ENCODE results near the gene SLC2A4RG.

Gene SLC2A4RG

DNA sequence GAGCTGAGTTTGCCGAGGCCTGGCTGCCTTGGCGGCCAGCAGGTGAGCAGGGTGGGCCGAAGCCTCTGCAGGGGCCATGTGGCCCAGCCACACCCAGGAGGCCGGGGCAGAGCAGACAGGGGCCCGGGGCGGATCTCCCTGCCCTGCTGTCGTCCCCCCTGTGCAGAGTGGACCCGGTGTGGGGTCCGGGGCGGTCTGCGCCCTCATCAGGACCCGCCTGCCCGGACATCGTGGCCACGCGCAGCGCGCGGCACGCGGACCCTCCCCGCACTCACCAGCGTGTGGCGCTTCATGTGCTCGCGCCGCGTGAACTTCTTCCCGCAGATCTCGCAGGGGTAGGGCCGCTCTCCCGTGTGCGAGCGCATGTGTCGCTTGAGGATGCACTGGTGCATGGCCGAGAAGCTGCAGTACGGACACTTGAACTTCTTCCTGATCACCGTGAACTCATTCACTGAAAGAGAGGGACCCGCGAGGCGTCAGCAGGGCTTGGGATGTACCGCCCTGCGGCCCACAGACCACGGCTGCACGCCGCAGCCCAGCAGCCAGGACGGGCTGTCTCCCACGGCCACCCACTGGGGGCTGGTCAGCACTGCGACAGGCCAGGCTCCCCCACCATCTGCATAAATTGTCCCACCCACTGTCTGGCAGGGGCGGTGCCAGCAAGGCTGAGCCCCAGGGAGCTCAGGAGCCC is 13.0 kb downstream of the SLC2A4RG start:
- no peak for DNase-seq (ENCODE audit: low read depth, low spot score)

DNA sequence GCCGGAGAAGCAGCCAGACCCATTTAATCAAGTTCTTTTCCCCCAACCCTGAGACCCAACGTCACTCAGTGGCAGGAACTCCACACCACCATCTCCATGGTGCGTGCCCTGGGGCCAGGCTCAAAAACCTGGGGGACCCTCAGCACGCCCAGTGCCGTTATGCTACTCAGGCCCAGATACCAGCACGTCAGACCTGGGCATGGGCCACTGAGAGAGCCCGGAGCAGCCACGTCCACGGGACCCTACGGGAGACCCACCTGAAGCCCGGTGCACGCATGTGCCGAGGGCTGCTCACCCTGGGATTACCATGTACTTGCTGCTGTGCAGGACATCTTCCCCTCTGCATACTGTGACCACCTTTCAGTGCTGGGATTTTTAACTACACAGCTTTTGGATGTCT is 13.8 kb downstream of the SLC2A4RG start:
- DNase-seq (ENCODE audit: low read depth, low spot score): no peak

DNA sequence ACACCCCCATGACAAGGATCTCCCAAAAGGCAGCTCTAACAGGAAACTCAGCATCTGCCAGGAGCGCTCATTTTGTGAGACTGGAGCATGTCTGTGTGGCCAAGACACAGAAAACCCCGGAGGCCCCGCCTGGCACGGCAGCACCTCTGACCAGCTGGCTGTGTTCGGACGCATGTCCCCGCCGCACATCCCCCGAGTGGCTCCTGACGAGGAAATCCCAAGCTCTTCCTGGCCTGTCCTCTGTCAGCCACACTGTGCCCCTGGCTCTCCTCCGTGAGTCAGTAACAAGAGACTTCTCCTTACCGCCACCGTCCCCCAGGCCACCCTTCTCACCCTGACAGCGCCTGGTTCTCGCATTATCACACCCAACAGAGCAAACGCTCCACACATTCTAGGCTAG is 14.4 kb downstream of the SLC2A4RG start:
- DNase-seq (ENCODE audit: low read depth, low spot score): peak; percentile 34

DNA sequence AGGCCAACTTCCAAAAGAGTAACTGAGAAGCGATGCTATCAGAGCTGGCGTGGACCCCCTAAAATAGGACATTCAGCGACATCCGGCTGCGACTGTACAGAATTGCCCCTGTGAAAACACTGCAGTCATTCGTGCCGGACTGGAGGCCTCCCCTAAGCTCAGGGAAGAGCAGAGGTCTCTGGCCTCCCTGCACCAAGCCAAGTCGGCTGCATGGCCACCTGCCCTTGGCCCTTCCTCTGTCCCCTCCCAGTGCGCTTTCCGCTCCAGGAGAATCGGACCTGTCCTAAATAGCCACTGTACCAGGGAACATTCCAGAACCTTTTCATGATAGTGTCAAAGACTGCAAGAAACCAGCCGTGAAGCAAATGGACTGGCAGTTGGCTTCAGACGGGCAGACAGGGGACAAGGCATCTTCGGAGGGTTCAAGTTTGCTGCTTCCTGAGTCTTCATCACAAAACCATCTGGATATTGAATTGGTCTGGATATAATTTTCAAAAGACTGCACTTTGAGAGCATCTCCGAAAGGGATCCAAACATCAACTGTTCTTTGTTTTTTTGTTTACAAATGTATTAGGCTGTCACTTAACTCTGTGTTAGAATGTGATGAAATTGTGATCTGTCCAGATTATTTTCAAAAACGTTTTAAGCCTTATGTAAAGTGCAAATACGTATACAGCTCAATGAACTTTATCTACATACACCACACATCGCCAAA is 16.5 kb downstream of the SLC2A4RG start:
- DNase-seq (ENCODE audit: low read depth, low spot score): no peak

DNA sequence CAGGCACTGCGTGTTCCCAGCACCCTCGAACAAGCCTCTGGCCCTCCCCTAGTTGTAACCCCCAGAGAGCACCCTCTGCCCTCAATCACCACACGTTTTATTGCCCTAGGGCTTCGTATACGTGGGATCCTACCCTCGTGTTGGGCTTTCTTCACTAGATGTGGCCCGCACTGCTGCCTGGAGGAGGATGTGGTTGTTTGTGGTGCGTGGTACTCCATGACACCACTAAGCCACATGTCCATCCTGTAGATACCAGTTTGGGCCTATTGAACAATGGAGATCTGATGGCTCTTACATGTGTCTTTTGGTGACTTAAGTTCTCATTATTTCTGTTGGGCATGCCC is 17.0 kb downstream of the SLC2A4RG start:
- no peak for DNase-seq (ENCODE audit: low read depth, low spot score)

DNA sequence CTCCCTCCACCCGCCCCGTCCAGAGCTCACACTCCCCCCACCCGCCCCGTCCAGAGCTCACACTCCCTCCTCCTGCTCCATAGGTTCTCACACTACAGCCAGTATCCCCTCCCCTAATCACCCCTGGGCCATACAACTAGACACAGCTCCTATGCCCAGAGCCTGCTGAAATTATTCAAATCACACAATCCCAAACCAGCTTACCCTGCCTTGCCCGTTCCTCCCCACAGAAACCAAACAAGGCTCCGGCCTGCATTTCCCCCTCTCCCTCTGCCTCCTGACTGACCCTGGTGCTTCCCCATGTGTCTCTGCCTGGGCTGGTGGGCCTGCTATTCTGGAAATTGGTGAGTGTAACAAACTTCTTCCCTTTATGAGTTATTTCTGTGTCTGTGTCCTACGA is 18.6 kb downstream of the SLC2A4RG start:
- DNase-seq (ENCODE audit: low read depth, low spot score): no peak

DNA sequence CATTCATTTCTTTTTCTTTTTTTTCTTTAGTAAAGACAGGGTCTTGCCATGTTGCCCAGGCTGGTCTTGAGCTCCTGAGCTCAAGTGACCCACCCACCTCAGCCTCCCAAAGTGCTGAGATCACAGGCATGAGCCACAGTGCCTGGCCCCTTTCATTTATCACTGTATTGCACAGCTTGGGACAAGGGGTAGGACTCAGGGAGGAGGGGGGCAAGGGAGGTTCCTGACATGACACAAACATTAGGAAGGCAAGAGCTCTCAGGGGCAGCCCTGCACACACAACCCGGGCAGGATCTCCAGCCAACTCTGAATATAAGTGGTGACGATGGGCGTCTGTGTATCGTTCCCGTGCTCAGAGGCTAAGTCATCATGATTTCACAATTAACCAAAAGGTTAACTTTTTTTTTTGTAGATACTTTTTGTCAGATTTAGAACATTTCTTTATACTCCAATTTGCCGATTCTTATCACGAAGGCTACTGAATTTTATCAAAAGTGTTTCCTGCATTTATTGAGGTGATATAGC is 19.9 kb downstream of the SLC2A4RG start:
- DNase-seq (ENCODE audit: low read depth, low spot score): no peak

DNA sequence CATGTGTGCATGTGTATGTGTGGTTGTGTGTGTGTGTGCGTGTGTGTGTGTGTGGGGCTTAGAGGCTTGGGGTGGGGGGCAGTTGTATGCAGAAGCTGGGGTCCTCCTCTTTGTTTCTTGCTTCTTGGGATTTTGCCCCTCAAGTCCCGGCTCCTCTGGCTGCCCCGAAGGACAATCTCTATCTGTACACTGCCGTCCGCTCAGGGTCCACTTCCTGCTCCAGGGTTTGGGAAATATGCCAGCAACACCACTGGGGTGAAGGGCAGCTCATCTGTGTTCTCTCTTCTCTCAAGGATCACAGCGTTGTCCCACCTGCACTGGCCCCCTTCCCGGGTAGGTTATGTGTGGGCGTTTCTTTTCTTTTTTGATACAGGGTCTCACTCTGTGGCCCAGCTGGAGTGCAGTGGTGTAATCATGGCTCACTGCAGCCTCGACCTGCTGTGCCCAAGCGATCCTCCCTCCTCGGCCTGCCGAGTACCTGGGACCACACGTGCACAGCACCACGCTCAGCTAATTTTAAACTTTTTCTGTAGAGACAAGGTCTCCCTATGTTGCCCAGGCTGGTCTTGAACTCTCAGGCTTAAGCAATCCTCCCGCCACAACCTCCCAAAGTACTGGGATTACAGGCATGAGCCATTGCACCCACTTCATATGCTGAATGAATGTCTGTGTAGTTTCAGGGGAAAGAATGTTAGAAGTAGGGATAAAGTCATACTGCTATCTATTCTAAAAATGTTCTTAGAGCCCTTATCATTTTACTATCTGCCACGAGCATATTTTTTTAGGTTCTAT is 25.7 kb downstream of the SLC2A4RG start:
- no peak for DNase-seq (ENCODE audit: low read depth, low spot score)

DNA sequence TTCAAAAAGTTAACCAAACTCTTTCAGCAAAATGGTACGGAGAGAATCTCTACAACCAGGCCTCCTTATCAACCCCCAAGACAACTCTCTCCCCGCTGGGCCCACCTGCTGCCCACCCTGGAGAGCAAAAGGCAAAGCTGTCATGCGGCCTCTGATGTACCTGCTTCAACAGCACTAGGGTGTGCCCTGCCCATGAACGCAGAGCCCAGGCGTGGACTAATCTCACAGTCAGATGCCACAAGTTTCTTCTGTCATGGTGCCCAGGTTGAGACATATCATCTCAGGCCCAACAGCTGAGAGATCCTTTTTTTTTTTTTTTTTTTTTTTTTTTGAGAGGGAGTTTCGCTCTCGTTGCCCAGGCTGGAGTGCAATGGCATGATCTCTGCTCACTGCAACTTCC is 26.3 kb downstream of the SLC2A4RG start:
- DNase-seq (ENCODE audit: low read depth, low spot score): no peak

DNA sequence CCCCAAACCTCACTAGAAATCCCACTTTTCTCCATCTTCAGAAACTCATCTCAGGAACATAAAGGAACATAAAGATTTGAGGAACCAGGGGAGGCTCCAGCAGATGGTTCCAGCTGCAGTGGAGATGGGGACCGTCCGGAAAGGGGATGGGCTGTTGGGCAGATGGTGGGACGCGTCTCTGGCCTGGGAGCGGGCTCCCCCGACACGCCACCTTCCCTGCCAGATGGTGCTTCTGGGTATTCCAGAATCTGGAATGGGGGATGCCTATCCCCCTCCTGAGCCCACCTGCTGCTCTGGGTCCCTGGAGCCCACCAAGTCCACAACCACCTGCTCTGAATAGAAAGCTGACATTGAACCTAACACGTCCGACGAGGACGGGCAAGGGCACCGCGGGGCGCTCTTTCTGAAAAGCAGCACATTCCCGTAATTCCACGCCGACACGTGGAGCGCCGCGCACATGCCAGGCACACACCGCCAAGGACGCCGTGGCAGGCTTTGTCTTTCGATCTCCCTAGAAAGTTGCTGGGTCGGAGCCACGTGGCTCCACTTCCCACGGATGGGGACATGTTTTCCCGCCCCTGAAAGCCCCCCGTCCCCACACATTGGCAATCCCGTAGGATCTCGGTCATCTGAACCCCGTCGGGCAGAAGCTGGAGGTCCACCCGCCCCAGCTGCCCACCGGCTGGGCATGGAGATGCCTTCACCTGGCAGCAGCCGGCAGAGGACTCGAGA is 27.3 kb downstream of the SLC2A4RG start:
- DNase-seq (ENCODE audit: low read depth, low spot score): no peak

DNA sequence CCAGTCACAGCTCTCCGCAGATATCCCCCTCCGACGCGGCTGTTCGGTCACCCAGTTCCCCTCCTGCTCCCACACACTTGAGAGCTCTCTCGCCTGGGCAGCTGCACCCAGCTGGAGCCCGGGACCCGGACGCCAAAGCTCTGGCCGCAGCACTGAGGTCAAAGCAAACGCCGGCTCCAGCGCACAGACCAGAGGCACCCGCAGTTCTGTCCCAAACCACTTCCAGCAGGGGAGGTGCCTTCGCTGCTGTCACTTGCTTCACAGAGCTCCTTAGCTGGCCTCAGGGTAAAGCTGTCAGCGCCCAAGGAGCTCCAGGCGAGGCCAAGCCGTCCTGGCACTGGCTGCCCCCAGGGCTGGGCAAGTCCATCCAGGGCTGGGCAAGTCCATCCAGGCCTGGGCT is 27.9 kb downstream of the SLC2A4RG start:
- DNase-seq (ENCODE audit: low read depth, low spot score): no peak

DNA sequence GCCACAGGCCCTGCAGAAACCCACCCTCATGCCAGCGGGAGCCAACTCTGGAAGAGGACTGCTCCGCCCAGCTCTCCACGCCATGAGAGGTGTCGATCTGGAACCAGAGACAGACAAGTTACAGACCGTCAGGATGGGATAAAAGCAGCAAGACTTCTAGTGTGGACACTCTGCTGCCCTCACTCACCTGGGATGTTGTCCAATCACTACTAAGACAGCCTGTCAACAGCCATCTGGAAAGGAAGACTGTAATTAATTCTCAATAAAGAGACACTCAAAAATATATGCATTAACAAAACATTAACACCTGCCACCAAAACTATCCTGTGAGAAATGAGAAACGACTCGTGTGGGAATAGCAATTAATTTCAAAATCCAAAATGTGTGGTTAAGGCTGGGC is 28.3 kb downstream of the SLC2A4RG start:
- DNase-seq (ENCODE audit: low read depth, low spot score): no peak

DNA sequence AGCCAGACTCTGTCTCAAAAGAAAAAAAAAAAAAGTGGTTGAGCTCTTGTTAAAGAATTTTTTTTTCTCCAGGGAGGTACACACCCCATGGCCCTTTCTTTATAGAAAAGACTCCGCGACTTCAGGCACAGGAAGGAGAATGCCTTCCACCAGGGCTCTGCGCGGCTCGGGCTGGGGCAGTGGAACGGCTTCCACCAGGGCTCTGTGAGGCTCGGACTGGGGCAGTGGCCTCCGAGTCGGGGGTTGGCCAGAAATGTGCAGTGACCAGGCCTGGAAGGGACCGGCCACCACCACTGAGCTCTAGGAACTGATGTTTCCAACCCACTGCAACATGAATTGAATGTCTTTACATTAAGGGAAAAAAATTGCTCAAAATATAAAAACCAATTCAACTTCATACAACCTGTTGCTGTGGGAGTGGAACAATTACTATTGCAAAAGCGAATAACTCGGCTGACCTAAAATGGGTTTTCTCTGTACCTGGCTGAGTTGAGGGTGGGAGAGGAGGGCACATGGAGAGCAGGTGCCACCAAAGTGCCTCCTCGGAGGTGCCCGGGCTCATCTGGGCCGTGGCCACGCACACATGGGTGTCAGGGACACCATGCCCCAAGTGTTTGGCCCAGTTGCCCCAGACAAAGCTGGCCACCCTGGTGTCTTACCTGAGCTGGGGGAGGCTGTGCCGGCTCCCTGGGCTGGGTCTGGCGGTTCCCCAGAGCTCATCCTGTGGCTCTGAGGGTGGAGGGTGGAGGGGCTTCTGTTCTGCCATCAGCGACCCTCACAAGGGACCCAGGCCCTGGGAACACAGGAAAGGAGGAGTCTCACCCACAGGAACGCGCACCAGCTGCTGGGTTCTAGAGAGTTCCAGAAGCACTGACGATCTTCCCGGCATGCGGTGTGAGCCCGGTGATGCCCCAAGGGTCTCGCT is 29.3 kb downstream of the SLC2A4RG start:
- no peak for DNase-seq (ENCODE audit: low read depth, low spot score)

DNA sequence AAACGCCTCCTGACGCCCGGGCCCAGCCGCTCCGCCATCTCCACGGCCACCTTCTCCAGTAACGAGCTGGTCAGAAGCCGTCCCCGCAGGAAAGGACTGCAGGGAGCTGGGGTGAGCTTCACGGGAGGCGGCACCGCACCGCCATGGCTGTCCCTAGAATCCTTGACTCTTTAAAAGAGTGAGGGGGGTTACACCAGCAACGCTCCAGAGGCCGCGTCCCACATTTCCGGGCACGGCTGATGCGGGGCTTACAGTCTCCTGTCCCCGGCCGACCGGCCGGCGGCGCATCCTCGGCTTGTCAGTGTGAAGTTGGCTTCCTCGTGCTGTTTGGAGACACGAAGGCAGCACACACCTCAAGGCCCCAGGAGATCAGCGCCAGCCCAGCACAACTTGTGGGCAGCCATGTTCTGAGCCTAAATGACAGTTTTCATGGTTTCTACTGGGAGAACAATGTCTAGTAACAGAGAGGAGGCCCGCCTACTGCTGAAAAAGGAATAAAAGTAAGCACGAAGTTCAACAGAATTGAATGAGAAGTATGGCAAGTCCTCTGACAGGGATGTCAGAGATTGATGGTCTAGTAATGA is 30.4 kb downstream of the SLC2A4RG start:
- no peak for DNase-seq (ENCODE audit: low read depth, low spot score)

DNA sequence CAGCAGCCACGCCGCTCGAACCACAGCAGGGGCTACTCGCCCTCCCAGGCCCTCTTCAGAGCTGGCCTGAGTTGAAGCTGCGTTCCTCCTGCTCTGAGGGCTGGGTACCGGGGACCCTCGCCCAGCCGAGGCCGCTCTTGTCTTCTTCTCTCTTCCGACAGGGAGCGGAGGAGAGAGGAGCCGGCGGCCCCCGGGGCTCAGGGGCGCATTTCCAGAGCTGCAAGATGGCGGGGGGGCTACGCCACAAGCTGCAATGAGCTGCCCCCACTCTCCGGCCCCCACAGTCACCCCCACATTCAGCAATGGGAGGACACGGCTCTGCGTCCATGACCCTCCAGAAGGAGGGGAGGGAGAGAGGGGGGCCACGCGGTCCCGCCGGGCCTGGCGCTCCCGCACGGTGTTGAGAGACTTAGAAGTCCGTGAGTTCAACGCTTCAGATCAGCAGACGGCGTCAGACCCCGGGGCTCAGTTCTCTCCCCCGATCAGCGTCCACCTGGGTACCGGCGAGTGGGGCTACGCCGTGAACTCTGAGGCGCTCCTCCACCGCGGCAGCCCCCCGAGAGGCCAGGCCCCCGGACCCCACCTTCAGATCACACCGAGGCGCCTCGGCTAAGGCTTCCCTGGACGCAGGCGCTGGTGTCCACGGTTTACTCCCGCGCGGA is 31.6 kb downstream of the SLC2A4RG start:
- DNase-seq (ENCODE audit: low read depth, low spot score): no peak

DNA sequence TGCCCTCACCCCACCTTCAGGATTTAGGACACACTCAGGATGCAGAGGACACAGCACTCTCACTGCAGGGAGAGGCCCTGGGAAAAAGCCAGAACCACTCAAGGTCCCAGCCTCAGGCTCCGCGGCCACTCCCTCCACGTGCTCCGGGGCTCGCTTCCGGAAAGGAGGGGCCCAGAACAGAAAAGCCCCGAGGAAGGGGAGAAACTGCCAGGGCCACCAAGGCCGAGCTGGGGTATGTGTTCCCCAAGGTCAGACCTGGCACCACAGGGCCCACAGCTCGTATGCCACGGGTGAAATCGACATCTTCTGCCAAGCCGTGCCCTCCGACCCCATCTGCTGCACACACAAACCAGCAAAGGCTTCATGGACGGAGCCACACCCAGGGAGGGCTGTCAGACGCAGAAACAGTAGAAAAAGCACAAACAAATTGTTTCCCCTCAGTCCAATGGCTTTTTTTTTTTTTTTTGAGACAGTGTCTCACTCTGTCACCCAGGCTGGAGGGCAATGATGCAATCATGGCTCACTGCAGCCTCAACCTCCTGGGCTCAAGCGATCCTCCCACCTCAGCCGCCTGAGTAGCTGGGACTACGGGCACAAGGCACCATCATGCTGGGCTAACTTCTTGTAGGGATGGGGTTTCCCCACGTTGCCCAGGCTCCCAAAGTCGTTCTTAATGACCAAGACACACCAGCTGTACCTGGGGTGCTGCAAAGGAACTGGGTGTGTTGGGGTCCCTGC is 33.4 kb downstream of the SLC2A4RG start:
- no peak for DNase-seq (ENCODE audit: low read depth, low spot score)

DNA sequence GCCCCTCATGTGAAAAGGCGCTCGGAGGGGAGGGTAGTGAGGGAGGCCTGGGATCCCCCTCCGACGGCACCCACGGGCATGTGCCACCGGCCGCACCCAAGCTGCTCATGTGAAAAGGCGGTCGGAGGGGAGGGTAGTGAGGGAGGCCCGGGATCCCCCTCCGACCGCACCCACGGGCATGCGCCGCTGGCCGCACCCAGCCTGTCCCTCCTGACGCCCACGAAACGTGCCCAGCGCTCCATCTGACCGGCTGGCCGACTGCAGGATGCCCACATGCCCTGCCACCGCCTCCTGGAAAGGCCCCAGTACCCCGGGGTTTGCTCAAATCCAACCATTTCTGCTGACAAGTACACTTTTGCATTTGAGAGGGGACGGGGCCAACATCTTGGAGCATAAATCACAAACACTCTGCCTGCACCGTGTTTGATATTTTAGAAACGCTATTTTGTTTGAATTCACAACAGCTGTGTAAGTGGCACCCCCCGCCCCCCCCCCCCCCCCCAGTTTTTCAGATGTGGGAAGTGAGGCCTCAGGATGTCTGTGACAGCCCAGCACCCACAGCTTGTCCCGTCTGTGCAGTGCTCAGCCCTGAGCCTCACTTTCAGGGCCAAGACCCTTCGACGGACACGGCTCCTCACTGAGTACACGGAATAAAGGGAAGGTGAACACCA is 34.1 kb downstream of the SLC2A4RG start:
- no peak for DNase-seq (ENCODE audit: low read depth, low spot score)

DNA sequence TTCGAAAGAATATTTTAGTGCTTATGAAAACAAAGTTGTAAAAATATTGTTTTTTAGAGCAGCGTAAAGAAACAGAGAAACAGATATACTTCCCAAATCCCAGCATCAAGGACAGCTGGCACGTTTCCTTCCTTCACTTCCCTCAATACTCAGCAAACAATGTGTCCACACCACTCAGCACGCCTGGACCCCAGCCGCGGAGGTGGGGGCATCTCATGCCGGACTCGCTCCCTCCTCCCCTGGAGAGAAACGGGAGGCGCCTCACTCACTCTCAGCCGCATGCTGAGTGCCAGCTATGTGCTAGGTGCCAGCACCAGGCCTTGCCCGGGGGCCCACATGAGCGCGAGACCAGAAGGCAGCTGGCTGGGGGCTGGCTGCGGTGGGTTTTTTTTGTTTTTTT is 34.7 kb downstream of the SLC2A4RG start:
- DNase-seq (ENCODE audit: low read depth, low spot score): no peak
